Right cardiac atrium (tissue), 5 donors: Measurements from ENCODE around the gene ATP2A2. TPM values are rescaled to one million over a fixed set of nuclear protein-coding genes. Genes with fewer than 3 reads are reported as not detected.
"Not testable (repeated sequence)": the region's sequence is repeated elsewhere in the genome, so short reads cannot be mapped to it uniquely, and the experiment has no call there.

Source experiments
- ATAC-seq, 2 donors: fragments of 200-7000 bp; cut with Tn5 transposase; one replicate each; pipeline versions ENCODE4 v1.8.0 to v1.9.1; 2020; ENCODE audit warnings: moderate library complexity in 2 of 2, mild to moderate bottlenecking in 1 of 2
- DNase-seq, 3 donors: peaks; one replicate each; pipeline ENCODE4 v3.0.0-alpha.2; 2020
- H3K27ac ChIP-seq: one replicate; pipeline ENCODE4 v1.5.1; 2013; ENCODE audit warnings: mild to moderate bottlenecking, low read length, control low read depth, moderate library complexity
- H3K27me3 ChIP-seq: one replicate; pipeline ENCODE4 v1.6.1; 2013; ENCODE audit not compliant: control insufficient read depth, insufficient read depth
- H3K4me1 ChIP-seq: one replicate; pipeline ENCODE4 v1.6.1; 2013; ENCODE audit warnings: low read length; ENCODE audit not compliant: control insufficient read depth, insufficient read depth
- H3K4me3 ChIP-seq: one replicate; pipeline ENCODE4 v1.5.1; 2013; ENCODE audit warnings: low read length, control low read depth
- H3K9me3 ChIP-seq: one replicate; pipeline ENCODE4 v1.6.1; 2013; ENCODE audit warnings: low read length; ENCODE audit not compliant: control insufficient read depth
- WGBS: extraction: QIAGEN DNeasy Blood & Tissue Kit; methylation state at CpG from one replicate; pipeline ENCODE4 v1.1.7; 2013; 5-methylcytosine and 5-hydroxymethylcytosine counted together
- intact Hi-C, 4 donors: fragments of 100-400 bp; cut with DNase I; formaldehyde crosslinking; loops; one replicate each; pipeline versions ENCODE4 v1.11.0 to v1.14.0; 2022 to 2023
- polyA plus RNA-seq: library from polyadenylated mRNA; stranded (reverse); fragments of 200-250 nt; gene quantifications from one replicate; pipeline ENCODE4 v1.2.3, GENCODE V29; 2013
- total RNA-seq, 4 donors: library from RNA; stranded (reverse); fragmentation: NEBNext Ultra II Directional; extraction: Animal tissue kit (Norgen Biotek cat#: 25700); gene quantifications; one replicate each; pipeline ENCODE4 v1.2.1, GENCODE V29; 2021
- donor health status: healthy with polysubstance abuse.
- donor health status: DM: no; HTN: yes; CAD: no.
- donor health status: DM: no; HTN: no; CAD: no.
- donor health status: DM: no; HTN: yes; CAD: no; lungs with severe emphysema.
- donor health status: DM: yes; HTN: yes; CAD: no.

The ATP2A2 gene
- total and polyA plus RNA-seq, 5 donors: 1,499 to 3,920 (median 2,840) TPM

DNA sequence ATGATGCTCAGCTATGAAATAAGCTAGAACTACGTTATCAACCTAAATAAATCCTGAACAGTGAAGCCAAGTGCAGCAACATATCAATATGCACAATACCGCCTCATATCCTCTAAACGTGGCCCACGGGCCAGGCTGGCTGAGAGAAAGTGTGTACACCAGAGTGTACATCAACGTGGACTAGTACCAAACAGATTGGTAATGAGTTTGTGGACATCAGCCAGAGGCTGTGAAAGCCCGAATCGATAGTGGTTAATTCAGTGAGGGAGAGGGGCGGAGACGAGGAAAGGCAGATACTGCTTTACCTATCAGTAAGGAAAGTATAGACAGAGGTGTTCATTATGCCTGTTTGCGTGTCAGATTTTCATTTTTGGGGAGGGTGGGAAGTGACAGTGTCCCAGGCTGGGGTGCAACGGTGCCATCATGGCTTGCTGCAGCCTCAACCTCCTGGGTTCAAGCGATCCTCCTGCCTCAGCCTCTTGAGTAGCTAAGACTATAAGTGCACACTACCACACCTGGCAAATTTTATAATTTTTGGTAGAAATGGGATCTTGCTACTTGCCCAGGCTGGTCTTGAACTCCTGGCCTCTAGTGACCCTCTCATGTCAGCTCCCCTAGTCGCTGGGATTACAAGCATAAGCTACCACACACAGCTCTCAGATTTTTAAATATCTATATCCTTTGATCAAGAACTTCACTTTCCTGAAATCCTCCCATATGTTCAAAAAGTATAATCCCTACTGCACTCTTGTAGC is 72.3 kb downstream of the ATP2A2 start:
- intact Hi-C loops: no loop called here
- WGBS: 70% methylated on average over 13 of the region's 13 CpGs
- Histone ChIP-seq H3K27me3 (no peaks in the 10 kb centered on the region), H3K27ac (no peak overlapping the region), H3K4me1 (no peaks in the 10 kb centered on the region), H3K9me3 (no peaks in the 10 kb centered on the region), H3K4me3 (no peak overlapping the region)
- peak; percentile 3 to 4 for ATAC-seq
- no peak for DNase-seq

- DNase-seq (no peak), ATAC-seq (peak; percentile 9 to 12)
- no peaks in the 10 kb centered on the region for H3K27me3 ChIP-seq
- 38% methylated on average over 7 of the region's 7 CpGs for WGBS
- intact Hi-C loops: no loop called here
- H3K27ac ChIP-seq: no peak overlapping the region
- H3K4me3 ChIP-seq: no peak overlapping the region
- H3K4me1 ChIP-seq: no peaks in the 10 kb centered on the region
- H3K9me3 ChIP-seq: no peaks in the 10 kb centered on the region
Measured at GRCh38 chr12:110354172-110354780, 73.2 kb downstream of the ATP2A2 start.

GRCh38 chr12:110355073-110355472 is 74.0 kb downstream of the ATP2A2 start:
- no peaks in the 10 kb centered on the region for H3K27me3 ChIP-seq
- WGBS: 35% methylated on average over 3 of the region's 3 CpGs
- peak; percentile 23 to 45 for ATAC-seq
- no peak overlapping the region for H3K27ac ChIP-seq
- H3K4me1 ChIP-seq: no peaks in the 10 kb centered on the region
- no peaks in the 10 kb centered on the region for H3K9me3 ChIP-seq
- intact Hi-C loops: no loop called here
- H3K4me3 ChIP-seq: no peak overlapping the region
- no peak for DNase-seq

GRCh38 chr12:110358384-110359097 is 77.5 kb downstream of the ATP2A2 start:
- H3K9me3 ChIP-seq, H3K27me3 ChIP-seq, H3K4me3 ChIP-seq, intact Hi-C loops, ATAC-seq, H3K4me1 ChIP-seq, DNase-seq, H3K27ac ChIP-seq: not testable (repeated sequence)
- 88% methylated on average over 8 of the region's 8 CpGs for WGBS

DNA sequence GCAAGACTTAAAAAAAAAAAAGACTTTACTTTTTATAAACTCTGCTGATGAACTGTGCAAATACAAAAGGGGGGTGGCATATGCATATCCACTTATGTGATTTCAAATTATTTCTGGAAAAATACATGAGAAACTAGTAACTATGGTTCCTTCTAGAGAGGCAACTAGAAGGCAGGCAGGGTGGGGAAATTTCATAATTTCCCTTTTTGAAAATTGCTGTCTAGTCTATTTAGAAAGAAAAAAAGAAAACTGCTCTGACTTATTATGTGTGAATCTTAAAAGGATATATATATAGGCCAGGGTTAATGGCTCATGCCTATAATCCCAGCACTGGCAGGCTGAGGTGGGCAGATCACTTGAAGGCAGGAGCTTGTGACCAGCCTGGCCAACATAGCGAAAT is 80.2 kb downstream of the ATP2A2 start:
- H3K4me1 ChIP-seq: no peaks in the 10 kb centered on the region
- H3K27ac ChIP-seq: no peak overlapping the region
- ATAC-seq (no peak), DNase-seq (no peak)
- no peaks in the 10 kb centered on the region for H3K9me3 ChIP-seq
- intact Hi-C loops: no loop called here
- 96% methylated on average over 1 of the region's 1 CpG for WGBS
- no peaks in the 10 kb centered on the region for H3K27me3 ChIP-seq
- no peak overlapping the region for H3K4me3 ChIP-seq

DNA sequence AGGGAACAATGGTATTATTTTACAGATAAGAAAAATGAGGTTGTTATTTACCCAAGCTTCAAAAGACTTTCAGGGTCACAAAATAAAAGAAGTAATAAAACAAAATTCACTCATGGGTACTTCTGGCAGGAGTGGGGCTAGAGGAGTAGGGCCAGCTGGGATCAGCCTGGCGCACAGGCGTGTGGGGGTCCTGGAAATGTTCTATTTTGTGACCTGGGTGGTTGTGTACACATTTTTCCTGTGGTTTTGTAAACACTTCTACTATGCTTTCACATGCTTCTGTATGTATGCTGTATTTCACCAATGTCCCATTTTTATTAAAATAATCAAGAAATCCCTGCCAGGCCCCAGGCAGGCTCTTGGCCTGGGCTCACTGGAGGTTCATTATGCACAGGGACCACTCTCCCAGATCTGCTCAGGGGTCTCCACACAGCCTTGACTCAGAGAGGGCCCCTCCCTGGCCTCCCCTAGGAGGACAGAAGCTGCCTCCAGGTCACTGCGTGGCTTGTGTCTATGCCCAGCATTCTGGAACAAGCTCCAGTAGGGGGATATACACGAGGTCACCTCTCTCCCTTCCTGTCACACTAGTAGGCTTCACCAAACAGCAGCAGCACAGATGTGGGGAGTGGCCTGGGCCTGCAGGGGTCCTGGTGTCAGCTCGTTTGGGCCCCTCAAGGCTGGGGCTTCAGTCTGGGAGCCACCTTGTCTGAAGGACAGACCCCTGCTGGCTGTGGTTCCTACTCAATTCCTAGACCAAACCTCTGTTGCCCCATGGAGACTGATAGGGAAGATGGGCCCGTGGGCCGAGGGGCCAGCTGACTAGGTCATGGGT is 84.7 kb downstream of the ATP2A2 start:
- intact Hi-C loops: no loop called here
- 79% methylated on average over 7 of the region's 7 CpGs for WGBS
- H3K4me1 ChIP-seq: no peaks in the 10 kb centered on the region
- H3K27me3 ChIP-seq: no peaks in the 10 kb centered on the region
- H3K27ac ChIP-seq: no peak overlapping the region
- DNase-seq (no peak), ATAC-seq (no peak)
- H3K4me3 ChIP-seq: no peak overlapping the region
- no peaks in the 10 kb centered on the region for H3K9me3 ChIP-seq

DNA sequence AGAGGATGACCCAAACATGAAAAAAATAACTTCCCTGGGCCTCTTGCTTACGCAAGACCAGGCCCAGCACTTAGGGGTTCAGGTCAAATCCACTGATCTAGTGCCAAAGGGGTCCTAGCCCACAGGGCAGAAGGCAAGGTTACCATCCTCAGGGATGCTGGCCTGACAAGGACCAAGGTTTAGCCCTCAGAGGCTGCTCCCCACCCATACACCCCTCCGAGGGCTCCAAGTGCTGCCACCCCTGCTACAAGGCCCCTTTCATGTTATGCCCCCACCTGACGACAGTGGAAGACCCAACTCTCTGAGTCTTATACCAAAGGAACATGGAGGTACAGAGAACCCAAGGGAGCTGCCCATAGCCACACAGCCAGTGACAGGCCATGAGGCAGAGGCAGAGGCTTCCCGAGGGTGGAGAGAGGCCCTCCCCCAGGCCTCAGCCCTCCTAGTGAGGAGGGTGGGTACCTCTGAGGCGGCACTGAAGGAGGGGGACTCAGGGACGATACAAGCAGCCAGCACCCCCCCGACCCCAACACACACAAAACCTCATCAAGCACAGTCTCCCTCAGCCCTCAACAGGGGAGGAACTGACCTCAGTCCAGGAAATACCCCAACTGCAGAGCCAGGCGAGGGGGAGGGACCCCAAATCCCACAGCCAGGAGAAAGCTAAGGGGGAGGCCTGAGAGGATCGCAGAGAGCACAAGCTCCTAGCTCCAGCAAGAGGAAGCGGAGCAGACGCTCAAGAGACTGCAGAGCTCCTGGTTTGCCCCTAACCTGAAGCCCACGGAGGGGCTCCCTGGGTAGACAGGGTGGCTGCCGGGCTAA is 85.5 kb downstream of the ATP2A2 start:
- intact Hi-C loops: no loop called here
- Histone ChIP-seq H3K27ac (no peak overlapping the region), H3K4me3 (no peak overlapping the region), H3K4me1 (no peaks in the 10 kb centered on the region), H3K9me3 (no peaks in the 10 kb centered on the region), H3K27me3 (no peaks in the 10 kb centered on the region)
- DNase-seq: no peak
- ATAC-seq: peak in 1 of 2 donors; percentile 25
- WGBS: 64% methylated on average over 13 of the region's 13 CpGs

DNA sequence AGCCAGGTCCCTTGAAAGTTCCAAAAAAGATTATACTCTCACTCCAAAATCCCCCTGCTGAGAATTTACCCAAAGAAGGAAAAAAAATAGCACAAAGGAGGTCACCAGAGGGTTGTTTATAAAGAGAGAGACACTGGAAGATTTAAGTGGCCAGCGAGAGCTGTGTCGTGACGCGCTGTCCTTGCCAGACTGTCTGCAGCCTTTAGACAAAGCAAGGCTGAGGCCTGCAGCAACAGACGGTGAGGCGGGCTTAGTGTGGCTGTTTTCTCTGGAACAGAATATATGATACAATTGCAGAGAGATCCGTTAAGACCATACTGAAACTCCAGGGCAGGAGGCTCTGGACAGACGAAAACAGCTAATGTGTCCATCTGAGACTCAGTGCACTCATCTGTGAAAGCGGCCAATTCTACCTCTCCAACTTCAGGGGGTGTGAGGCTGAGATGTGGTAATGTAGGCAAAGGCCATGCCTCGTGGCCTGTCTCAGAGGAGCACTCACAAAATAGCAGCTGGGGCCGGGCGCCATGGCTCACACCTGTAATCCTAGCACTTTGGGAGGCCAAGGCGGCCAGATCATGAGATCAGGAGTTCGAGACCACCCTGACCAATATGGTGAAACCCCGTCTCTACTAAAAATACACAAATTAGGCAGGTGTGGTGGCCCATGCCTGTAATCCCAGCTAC is 86.3 kb downstream of the ATP2A2 start:
- DNase-seq: peak in 1 of 3 donors; percentile 72
- WGBS: 67% methylated on average over 15 of the region's 15 CpGs
- intact Hi-C loops: no loop called here
- Histone ChIP-seq H3K4me1 (no peaks in the 10 kb centered on the region), H3K9me3 (no peaks in the 10 kb centered on the region), H3K27me3 (no peaks in the 10 kb centered on the region), H3K27ac (no peak overlapping the region), H3K4me3 (no peak overlapping the region)
- ATAC-seq: peak; percentile 22 to 26

DNA sequence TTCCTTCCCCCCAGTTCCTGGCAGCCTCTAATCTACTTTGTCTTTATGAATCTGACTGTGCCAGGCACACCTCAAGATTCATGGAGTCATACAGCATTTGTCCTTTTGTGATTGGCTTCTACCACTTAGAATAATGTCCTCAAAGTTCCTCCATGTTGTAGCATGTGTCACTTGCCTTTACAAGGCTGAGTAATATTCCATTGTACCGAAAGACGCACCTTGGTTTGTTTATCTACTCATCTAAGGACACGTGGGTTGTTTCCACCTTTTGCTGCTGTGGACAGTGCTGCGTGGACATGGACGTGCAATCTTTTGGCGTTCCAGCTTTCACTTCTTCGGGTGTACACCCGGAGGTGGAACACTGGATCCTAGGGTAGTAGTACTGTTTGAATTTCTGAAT is 88.9 kb downstream of the ATP2A2 start:
- no peaks in the 10 kb centered on the region for H3K27me3 ChIP-seq
- H3K9me3 ChIP-seq: no peaks in the 10 kb centered on the region
- ATAC-seq (no peak), DNase-seq (no peak)
- intact Hi-C loops: no loop called here
- no peak overlapping the region for H3K27ac ChIP-seq
- H3K4me3 ChIP-seq: no peak overlapping the region
- no peaks in the 10 kb centered on the region for H3K4me1 ChIP-seq
- WGBS: 95% methylated on average over 8 of the region's 8 CpGs

GRCh38 chr12:110370732-110371231 is 89.7 kb downstream of the ATP2A2 start:
- DNase-seq (no peak), ATAC-seq (no peak)
- H3K27ac ChIP-seq: no peak overlapping the region
- H3K9me3 ChIP-seq: no peaks in the 10 kb centered on the region
- H3K4me3 ChIP-seq: no peak overlapping the region
- intact Hi-C loops: no loop called here
- H3K4me1 ChIP-seq: no peaks in the 10 kb centered on the region
- WGBS: 82% methylated on average over 13 of the region's 13 CpGs
- H3K27me3 ChIP-seq: no peaks in the 10 kb centered on the region
